ENCODE measurements around the gene IL16.

DNA sequence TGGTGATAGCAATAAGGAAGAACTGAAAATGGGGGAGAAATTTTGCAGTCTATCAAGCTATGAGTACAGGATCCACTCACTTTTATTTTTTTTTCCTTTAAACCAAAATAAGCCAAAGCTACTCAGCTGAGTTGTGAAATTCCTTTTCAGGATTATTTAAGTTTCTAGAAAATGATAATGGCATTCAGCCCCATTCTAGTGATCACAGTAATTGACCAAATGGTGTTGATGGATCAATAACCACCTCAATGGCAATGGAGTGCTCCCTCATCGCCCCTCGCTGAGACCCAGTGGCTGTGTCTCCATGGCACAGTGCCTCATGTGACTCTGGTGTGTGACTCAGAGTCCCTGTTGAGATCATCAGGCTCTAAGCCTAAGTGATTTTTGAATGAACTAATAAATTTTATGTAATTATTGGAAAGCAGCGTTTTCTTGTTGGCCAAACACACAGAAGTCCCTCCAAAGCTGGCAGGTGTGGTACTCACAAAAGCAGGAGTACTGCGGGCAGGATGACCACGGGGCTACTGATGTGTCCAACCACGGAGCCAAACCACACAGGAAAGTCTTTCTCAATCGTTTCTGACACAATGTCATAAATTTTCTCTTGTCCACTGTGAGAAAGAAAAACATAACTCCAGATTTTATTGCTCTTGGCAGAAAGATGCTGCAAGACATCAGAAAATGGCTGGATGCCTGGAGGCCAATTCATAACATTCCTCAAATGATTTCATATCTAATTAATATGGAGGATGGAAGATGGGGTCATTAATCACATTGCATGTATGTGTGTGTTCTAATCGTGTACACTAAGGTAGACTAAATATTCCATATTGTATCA, 141.7 kb downstream of the IL16 start:
- TF ChIP-seq, protein P1, sequence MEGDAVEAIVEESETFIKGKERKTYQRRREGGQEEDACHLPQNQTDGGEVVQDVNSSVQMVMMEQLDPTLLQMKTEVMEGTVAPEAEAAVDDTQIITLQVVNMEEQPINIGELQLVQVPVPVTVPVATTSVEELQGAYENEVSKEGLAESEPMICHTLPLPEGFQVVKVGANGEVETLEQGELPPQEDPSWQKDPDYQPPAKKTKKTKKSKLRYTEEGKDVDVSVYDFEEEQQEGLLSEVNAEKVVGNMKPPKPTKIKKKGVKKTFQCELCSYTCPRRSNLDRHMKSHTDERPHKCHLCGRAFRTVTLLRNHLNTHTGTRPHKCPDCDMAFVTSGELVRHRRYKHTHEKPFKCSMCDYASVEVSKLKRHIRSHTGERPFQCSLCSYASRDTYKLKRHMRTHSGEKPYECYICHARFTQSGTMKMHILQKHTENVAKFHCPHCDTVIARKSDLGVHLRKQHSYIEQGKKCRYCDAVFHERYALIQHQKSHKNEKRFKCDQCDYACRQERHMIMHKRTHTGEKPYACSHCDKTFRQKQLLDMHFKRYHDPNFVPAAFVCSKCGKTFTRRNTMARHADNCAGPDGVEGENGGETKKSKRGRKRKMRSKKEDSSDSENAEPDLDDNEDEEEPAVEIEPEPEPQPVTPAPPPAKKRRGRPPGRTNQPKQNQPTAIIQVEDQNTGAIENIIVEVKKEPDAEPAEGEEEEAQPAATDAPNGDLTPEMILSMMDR (IDR thresholded peaks at IDR 0.05; ENCODE audit: borderline replicate concordance, extremely low read depth, low read length, poor library complexity, severe bottlenecking) = no peak
- no peak for TF ChIP-seq EZH2 (IDR thresholded peaks at IDR 0.05; ENCODE audit: borderline replicate concordance, low read depth, low read length, severe bottlenecking)

Measured in DND-41 (cell line).